K562 (cell line): Measurements from ENCODE around the gene XPNPEP3. TPM values are rescaled to one million over a fixed set of nuclear protein-coding genes. Genes with fewer than 3 reads are reported as not detected.

ENCODE experiments used
- AFF1 ChIP-seq, 2 experiments: fragments of 450-650 bp; IDR thresholded peaks; 2 replicates each; pipeline ENCODE4 v1.6.1; 2018; ENCODE audit warnings: mild to moderate bottlenecking in 2 of 2, low read depth in 1 of 2; ENCODE audit not compliant: partially characterized antibody in 2 of 2
- EP300 ChIP-seq: IDR thresholded peaks from 2 replicates; pipeline ENCODE4 v1.6.1; 2012; ENCODE audit warnings: low read length, improper control_type of control experiment
- MAFF ChIP-seq: IDR thresholded peaks from 2 replicates; pipeline ENCODE4 v1.6.1; 2012; ENCODE audit warnings: low read length, improper control_type of control experiment
- MTA2 ChIP-seq: fragments of 450-650 bp; IDR thresholded peaks from 2 replicates; pipeline ENCODE4 v1.6.1; 2016; ENCODE audit warnings: low read depth
- NR3C1 ChIP-seq: sonication (generic); formaldehyde crosslinking; IDR thresholded peaks from 2 replicates; pipeline ENCODE4 v1.8.1; 2022; ENCODE audit warnings: missing genetic modification reagents
- PML ChIP-seq: IDR thresholded peaks from 2 replicates; pipeline ENCODE4 v1.6.1; 2012; ENCODE audit warnings: low read length, inconsistent platforms
- POLR2AphosphoS5 ChIP-seq: IDR thresholded peaks from 2 replicates; pipeline ENCODE4 v1.6.1; 2011; ENCODE audit warnings: mild to moderate bottlenecking, low read depth, low read length, moderate library complexity; ENCODE audit not compliant: control insufficient read depth, insufficient read depth
- RBBP5 ChIP-seq: fragments of 200-600 bp; sonication (generic); IDR thresholded peaks from 2 replicates; pipeline ENCODE4 v1.6.1; 2012; ENCODE audit warnings: borderline replicate concordance, mild to moderate bottlenecking, low read length, control low read depth, inconsistent platforms; ENCODE audit not compliant: insufficient read depth, poor library complexity, severe bottlenecking
- SOX6 ChIP-seq: fragments of 450-650 bp; IDR thresholded peaks from 2 replicates; pipeline ENCODE4 v1.6.1; 2014; ENCODE audit warnings: mild to moderate bottlenecking
- SP1 ChIP-seq: sonication (generic); formaldehyde crosslinking; IDR thresholded peaks from 2 replicates; pipeline ENCODE4 v1.8.1; 2022; ENCODE audit warnings: mild to moderate bottlenecking, missing genetic modification reagents
- STAT5B ChIP-seq: fragments of 250-450 bp; sonication (Bioruptor Pico); IDR thresholded peaks from 2 replicates; pipeline ENCODE4 v1.8.0; 2021; ENCODE audit warnings: mild to moderate bottlenecking, inconsistent platforms
- TAF7 ChIP-seq: fragments of 450-650 bp; IDR thresholded peaks from 2 replicates; pipeline ENCODE4 v1.6.1; 2016; ENCODE audit warnings: missing genetic modification characterization, missing compliant biosample characterization
- ZC3H8 ChIP-seq: fragments of 450-650 bp; IDR thresholded peaks from 2 replicates; pipeline ENCODE4 v1.6.1; 2017
- ZFX ChIP-seq: sonication (generic); formaldehyde crosslinking; IDR thresholded peaks from 2 replicates; pipeline ENCODE4 v1.8.0; 2022; ENCODE audit warnings: mild to moderate bottlenecking, missing genetic modification reagents, moderate library complexity
- ZNF146 ChIP-seq: IDR thresholded peaks from one replicate; pipeline ENCODE4 v1.6.1; 2018; ENCODE audit warnings: missing compliant biosample characterization; ENCODE audit not compliant: unreplicated experiment
- ZNF431 ChIP-seq: sonication (generic); formaldehyde crosslinking; IDR thresholded peaks from 2 replicates; pipeline ENCODE4 v1.8.0; 2022; ENCODE audit warnings: mild to moderate bottlenecking, missing genetic modification reagents
- polyA plus RNA-seq, 8 experiments: library from polyadenylated mRNA; depleted of rRNA in 4 of 8; stranded (reverse) in 5 of 8; unstranded in 3 of 8; fragments of >200 nt; fragmentation: Nextera tagmentation in 2 of 8; fragmentation: Illumina TruSeq in 1 of 8; extraction: Ambion mirVana in 2 of 8; extraction: Trizol in 1 of 8; gene quantifications; 2 replicates each; pipeline versions ENCODE4 v1.2.1 to v1.2.3, GENCODE V29; 2011 to 2014; ENCODE audit warnings: inconsistent platforms in 1 of 8, missing spikeins in 1 of 8
- total RNA-seq, 7 experiments: library from RNA; depleted of rRNA in 6 of 7; stranded (reverse); fragments of >200 nt in 6 of 7; fragmentation: Illumina TruSeq in 2 of 7; extraction: Trizol in 2 of 7; gene quantifications; 2 replicates each; pipeline versions ENCODE4 v1.2.1 to v1.2.3, GENCODE V29; 2011 to 2021; ENCODE audit warnings: low replicate concordance in 1 of 7
- TF ChIP-seq, protein P1 (sequence below): fragments of 250-450 bp; sonication (Bioruptor Pico); IDR thresholded peaks from 2 replicates; pipeline ENCODE4 v1.5.1; 2021; ENCODE audit warnings: mild to moderate bottlenecking

Gene XPNPEP3
- total and polyA plus RNA-seq, 9 of the 15 experiments (the other 6 are each of a cell fraction or from before 2014, with no cell fraction given) = 9.1 to 22.6 (median 15.6) TPM

GRCh38 chr22:40950962-40951794 is 94.2 kb downstream of the XPNPEP3 start, which contains the start of gene RBX1 (continued):
- TF ChIP-seq, protein P1, sequence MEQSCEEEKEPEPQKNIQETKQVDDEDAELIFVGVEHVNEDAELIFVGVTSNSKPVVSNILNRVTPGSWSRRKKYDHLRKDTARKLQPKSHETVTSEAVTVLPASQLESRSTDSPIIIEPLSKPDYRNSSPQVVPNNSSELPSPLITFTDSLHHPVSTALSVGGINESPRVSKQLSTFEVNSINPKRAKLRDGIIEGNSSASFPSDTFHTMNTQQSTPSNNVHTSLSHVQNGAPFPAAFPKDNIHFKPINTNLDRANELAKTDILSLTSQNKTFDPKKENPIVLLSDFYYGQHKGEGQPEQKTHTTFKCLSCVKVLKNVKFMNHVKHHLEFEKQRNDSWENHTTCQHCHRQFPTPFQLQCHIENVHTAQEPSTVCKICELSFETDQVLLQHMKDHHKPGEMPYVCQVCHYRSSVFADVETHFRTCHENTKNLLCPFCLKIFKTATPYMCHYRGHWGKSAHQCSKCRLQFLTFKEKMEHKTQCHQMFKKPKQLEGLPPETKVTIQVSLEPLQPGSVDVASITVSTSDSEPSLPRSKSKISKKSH (CRISPR knock-in tag) = no peak
- TF ChIP-seq POLR2AphosphoS5 = peak; percentile 62; the same call in 1 of the 2 replicates
- TF ChIP-seq EP300 = peak; percentile 8; the same call in 1 of the 2 replicates
- TF ChIP-seq NR3C1 (CRISPR knock-in tag) = no peak
- peak; percentile 95 for TF ChIP-seq TAF7 (tag)
- TF ChIP-seq ZNF431 (CRISPR knock-in tag) = no peak
- no peak; the same call in 1 of the 2 replicates for TF ChIP-seq SOX6
- no peak for TF ChIP-seq ZC3H8
- no peak for TF ChIP-seq MTA2
- TF ChIP-seq SP1 (CRISPR knock-in tag) = peak; percentile 83
- no peak for TF ChIP-seq ZFX (CRISPR knock-in tag)
- no peak for TF ChIP-seq ZNF146
- TF ChIP-seq PML = peak; percentile 58; the same call in 1 of the 2 replicates
- TF ChIP-seq STAT5B (CRISPR knock-in tag) = no peak
- TF ChIP-seq AFF1 (IDR thresholded peaks at IDR 0.05; ENCODE audit: low read depth in 1 of 2, partially characterized antibody in 2 of 2) = peak in 1 of 2 experiments; percentile 77
- TF ChIP-seq RBBP5 = peak; percentile 70
- no peak for TF ChIP-seq MAFF
